ENCODE measurements around the gene HGD. TPM values are rescaled to one million over a fixed set of nuclear protein-coding genes. Genes with fewer than 3 reads are reported as not detected.
"Not testable (repeated sequence)": the region's sequence is repeated elsewhere in the genome, so short reads cannot be mapped to it uniquely, and the experiment has no call there.

Gene HGD
- total RNA-seq, 4 donors from 2014 or later, result not detected

- H3K36me3 ChIP-seq, result no peaks in the 10 kb centered on the region
- no peak for TF ChIP-seq EP300 (IDR thresholded peaks at IDR 0.05)
- no peak for TF ChIP-seq POLR2A (IDR thresholded peaks at IDR 0.05)
- no peak for TF ChIP-seq CTCF (IDR thresholded peaks at IDR 0.05)
- no peak for TF ChIP-seq POLR2AphosphoS5 (IDR thresholded peaks at IDR 0.05)
- WGBS, 2 donors (ENCODE audit: low coverage in 1 of 2), result 0 to 17% methylated on average over 1 of the region's 1 CpG
- H3K9me3 ChIP-seq, result no peaks in the 10 kb centered on the region
- no peak overlapping the region for H3K27ac ChIP-seq
- no peak overlapping the region for H3K4me3 ChIP-seq
- no peaks in the 10 kb centered on the region for H3K4me1 ChIP-seq
- no peaks in the 10 kb centered on the region for H3K27me3 ChIP-seq
- no peak for ATAC-seq
These were observed 47.5 kb downstream of the HGD start for GRCh38 chr3:120634539-120634938.

- no peak for TF ChIP-seq POLR2AphosphoS5 (IDR thresholded peaks at IDR 0.05)
- Histone ChIP-seq H3K9me3 (peaks cover 0 to 7% (median 0%) of the 10 kb centered on the region in 3 donors), H3K27me3 (no peaks in the 10 kb centered on the region), H3K4me3 (no peak overlapping the region), H3K27ac (no peak overlapping the region), H3K36me3 (no peaks in the 10 kb centered on the region), H3K4me1 (no peaks in the 10 kb centered on the region)
- no peak for ATAC-seq
These were observed 56.9 kb downstream of the HGD start for GRCh38 chr3:120625159-120625586.

GRCh38 chr3:120623727-120624093 is 58.3 kb downstream of the HGD start:
- ATAC-seq, result no peak
- no peaks in the 10 kb centered on the region for H3K4me1 ChIP-seq
- no peak overlapping the region for H3K27ac ChIP-seq
- H3K36me3 ChIP-seq, result no peaks in the 10 kb centered on the region
- TF ChIP-seq POLR2A (IDR thresholded peaks at IDR 0.05) (no peak), POLR2AphosphoS5 (IDR thresholded peaks at IDR 0.05) (no peak), EP300 (IDR thresholded peaks at IDR 0.05) (no peak), CTCF (IDR thresholded peaks at IDR 0.05) (no peak)
- no peaks in the 10 kb centered on the region for H3K27me3 ChIP-seq
- H3K9me3 ChIP-seq, result peaks cover 0 to 7% (median 0%) of the 10 kb centered on the region in 3 donors
- no peak overlapping the region for H3K4me3 ChIP-seq

- WGBS, 2 donors (ENCODE audit: low coverage in 1 of 2), result 83 to 88% methylated on average over 8 to 11 of the region's 12 CpGs
These were observed 58.9 kb downstream of the HGD start for GRCh38 chr3:120622870-120623726.

GRCh38 chr3:120622457-120622856 is 59.6 kb downstream of the HGD start:
- H3K27ac ChIP-seq, result no peak overlapping the region
- peaks cover 0 to 7% (median 0%) of the 10 kb centered on the region in 3 donors for H3K9me3 ChIP-seq
- ATAC-seq, result no peak
- H3K4me1 ChIP-seq, result no peaks in the 10 kb centered on the region
- TF ChIP-seq POLR2A (IDR thresholded peaks at IDR 0.05), result no peak
- H3K4me3 ChIP-seq, result no peak overlapping the region
- 81% methylated on average over 3 of the region's 3 CpGs; no CpG with 5 or more reads in 1 of the 2 donors for WGBS, 2 donors (ENCODE audit: low coverage in 1 of 2)
- H3K27me3 ChIP-seq, result no peaks in the 10 kb centered on the region
- H3K36me3 ChIP-seq, result no peaks in the 10 kb centered on the region

More at GRCh38 chr3:120622870-120623726, 58.9 kb downstream of the HGD start:
- Histone ChIP-seq H3K27ac (no peak overlapping the region), H3K9me3 (peaks cover 0 to 7% (median 0%) of the 10 kb centered on the region in 3 donors), H3K36me3 (no peaks in the 10 kb centered on the region), H3K4me1 (no peaks in the 10 kb centered on the region), H3K4me3 (no peak overlapping the region), H3K27me3 (no peaks in the 10 kb centered on the region)
- peak in 1 of 4 experiments; percentile 19 for TF ChIP-seq CTCF (IDR thresholded peaks at IDR 0.05)
- no peak for TF ChIP-seq POLR2AphosphoS5 (IDR thresholded peaks at IDR 0.05)
- no peak for ATAC-seq

GRCh38 chr3:120616745-120617144 is 65.3 kb downstream of the HGD start:
- H3K27ac ChIP-seq, ATAC-seq: not testable (repeated sequence)
- WGBS, 2 donors (ENCODE audit: low coverage in 1 of 2), result 82 to 86% methylated on average over 4 to 8 of the region's 8 CpGs

More at GRCh38 chr3:120616745-120617144, 65.3 kb downstream of the HGD start:
- H3K4me1 ChIP-seq, H3K9me3 ChIP-seq, H3K4me3 ChIP-seq, H3K36me3 ChIP-seq, H3K27me3 ChIP-seq: not testable (repeated sequence)
